Right ventricle myocardium superior (tissue), 1 donor: ENCODE results near the gene NDUFB7. TPM values are rescaled to one million over a fixed set of nuclear protein-coding genes. Genes with fewer than 3 reads are reported as not detected.
"Not testable (repeated sequence)": the region's sequence is repeated elsewhere in the genome, so short reads cannot be mapped to it uniquely, and the experiment has no call there.

Experiments used
- ATAC-seq: fragments of 200-7000 bp; cut with Tn5 transposase; one replicate; pipeline ENCODE4 v1.9.1; 2020; ENCODE audit warnings: mild to moderate bottlenecking; ENCODE audit not compliant: poor library complexity
- DNase-seq: peaks from one replicate; pipeline ENCODE4 v3.0.0-alpha.2; 2020
- intact Hi-C: fragments of 100-400 bp; cut with DNase I; formaldehyde crosslinking; loops from one replicate; pipeline ENCODE4 v1.11.2; 2022
- total RNA-seq: library from RNA; stranded (reverse); fragmentation: NEBNext Ultra II Directional; extraction: Animal tissue kit (Norgen Biotek cat#: 25700); gene quantifications from one replicate; pipeline ENCODE4 v1.2.1, GENCODE V29; 2021
- donor health status: DM: no; HTN: yes; CAD: no; lungs with severe emphysema.

The NDUFB7 gene
- total RNA-seq, 1 donor from 2014 or later = 533 TPM

DNA sequence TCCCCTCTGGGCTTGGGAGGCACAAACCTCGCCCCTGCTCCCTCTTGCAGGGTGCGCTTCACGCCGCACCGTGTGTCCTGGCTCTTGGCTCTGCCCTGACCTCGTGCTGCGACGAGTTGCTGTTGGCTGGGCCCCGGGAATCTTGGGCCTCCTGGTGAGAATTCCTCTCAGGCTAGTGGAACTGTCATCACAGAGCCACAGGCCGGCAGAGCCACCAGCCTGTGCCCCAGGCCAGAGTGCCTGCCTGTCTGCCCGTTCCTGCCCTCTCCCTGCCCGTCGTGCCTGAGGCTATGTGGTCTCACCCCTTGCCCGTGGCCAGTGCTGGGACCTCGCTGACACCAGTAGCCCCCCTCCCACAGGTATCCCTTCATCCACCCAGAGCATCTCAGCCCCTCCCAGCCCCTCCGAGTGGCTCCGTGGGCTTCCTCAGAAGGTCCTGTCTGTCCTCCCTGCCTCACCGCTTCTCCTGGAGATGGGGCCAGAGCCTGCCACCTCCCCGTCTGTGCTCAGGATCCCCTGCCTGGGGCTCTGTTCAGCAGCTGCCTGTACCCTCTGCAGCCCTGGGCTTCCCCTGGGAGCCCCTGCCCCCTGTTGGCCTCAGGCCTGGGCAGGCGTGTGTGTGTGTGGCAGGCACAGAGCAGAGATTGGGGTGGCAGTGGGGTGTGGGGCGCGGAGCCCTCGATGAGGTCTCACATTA lies 13.3 kb downstream of the NDUFB7 start:
- intact Hi-C loops = no loop called here
- ATAC-seq = no peak
- no peak for DNase-seq

DNA sequence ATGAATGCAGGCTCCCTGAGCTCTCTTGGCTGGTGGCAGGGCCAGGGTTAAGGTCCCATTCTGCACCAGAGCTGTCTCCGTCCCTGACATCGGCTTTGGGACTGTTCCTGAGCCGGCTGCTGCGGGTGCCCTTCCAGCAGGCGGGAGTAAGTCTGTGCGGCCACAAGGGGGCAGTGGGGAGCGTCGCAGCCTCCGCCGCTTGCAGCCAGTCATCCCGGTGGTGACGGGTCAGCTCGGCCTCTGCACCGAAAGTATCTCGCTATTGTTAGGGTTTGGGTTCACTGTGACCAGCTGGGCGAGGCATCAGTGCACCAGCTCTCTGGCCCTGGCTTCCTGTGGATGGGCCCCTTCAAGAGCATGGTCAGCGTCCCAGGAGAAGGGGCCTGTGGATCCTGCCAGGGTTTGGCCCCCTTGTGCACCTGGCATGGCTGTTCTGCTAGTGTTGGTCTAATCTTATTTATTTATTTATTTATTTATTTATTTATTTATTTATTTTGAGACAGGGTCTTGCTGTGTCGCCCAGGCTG lies 15.1 kb downstream of the NDUFB7 start:
- ATAC-seq (peak; percentile 59), DNase-seq (peak; percentile 86)
- intact Hi-C loops = no loop called here

DNA sequence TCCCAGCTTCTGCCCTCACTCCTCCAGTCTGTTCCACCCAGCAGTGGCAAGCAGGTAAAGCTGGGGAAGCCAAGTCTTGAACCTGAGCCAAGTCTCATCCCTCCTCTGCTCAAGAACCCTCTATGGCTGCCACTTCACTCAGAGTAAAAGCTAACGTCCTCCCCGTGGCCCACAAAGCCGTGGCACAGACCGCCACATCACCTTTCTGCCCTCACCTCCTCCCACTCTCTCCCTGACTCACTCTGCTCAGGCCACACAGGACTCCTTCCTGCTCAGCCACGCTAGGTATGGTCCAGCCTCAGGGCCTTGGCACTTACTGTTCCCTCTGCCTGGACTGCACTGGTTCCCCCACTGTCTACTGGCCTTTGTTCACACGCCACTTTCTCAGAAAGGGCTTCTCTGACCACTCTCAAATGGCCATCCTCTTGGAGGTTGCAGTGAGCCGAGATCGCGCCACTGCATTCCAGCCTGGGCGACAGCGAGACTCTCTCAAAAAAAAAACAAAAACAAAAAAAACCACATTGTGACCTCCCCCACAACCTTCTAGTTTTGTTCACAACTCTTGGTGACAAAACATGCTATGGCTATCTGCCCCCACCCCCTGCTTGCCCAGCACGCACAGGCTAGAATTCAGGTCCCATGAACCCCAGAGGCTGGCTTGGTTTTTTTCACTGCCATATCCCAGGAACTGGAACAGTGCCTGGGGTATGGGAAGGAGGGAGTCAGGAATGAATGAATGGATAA lies 15.8 kb downstream of the NDUFB7 start:
- intact Hi-C loops = no loop called here
- ATAC-seq (no peak), DNase-seq (no peak)

DNA sequence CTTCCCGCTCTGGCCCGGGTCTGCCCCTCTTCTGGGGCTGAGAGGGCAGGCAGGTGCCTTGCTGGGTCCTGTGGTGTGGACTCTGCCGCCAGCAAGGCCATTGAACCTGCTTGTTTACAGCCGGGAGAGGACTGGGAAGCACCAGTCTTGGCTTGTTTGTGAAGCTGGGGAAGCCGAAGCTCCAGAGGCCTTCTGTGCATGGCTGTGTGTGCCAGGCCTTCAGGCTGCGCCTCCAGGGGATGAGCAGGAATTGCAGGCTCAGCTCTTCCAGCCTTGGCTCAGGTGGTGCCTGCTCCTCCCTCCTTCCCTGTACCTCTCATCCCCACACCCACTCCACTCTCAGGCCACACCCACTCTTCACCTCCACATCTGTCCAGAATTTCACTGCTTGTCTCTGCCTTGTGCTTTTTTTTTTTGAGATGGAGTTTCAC lies 17.5 kb downstream of the NDUFB7 start:
- no peak for DNase-seq
- ATAC-seq = no peak
- intact Hi-C loops = no loop called here

DNA sequence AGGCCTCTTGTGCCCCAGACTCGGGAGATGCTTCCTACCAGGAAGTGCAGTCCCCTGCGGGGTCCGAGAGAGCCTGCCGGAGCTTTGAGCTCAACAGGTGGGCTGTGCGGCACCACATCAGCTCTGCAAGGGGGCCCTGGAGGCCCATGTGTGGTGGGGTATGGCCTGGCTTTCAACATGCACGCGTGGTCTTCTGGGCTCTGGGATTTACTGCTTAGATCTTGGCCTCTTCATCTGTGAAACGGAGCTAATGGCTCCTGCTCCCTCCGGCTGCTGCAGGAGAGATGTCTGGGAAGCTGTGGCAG lies 18.0 kb downstream of the NDUFB7 start:
- intact Hi-C loops = no loop called here
- DNase-seq = no peak
- no peak for ATAC-seq

DNA sequence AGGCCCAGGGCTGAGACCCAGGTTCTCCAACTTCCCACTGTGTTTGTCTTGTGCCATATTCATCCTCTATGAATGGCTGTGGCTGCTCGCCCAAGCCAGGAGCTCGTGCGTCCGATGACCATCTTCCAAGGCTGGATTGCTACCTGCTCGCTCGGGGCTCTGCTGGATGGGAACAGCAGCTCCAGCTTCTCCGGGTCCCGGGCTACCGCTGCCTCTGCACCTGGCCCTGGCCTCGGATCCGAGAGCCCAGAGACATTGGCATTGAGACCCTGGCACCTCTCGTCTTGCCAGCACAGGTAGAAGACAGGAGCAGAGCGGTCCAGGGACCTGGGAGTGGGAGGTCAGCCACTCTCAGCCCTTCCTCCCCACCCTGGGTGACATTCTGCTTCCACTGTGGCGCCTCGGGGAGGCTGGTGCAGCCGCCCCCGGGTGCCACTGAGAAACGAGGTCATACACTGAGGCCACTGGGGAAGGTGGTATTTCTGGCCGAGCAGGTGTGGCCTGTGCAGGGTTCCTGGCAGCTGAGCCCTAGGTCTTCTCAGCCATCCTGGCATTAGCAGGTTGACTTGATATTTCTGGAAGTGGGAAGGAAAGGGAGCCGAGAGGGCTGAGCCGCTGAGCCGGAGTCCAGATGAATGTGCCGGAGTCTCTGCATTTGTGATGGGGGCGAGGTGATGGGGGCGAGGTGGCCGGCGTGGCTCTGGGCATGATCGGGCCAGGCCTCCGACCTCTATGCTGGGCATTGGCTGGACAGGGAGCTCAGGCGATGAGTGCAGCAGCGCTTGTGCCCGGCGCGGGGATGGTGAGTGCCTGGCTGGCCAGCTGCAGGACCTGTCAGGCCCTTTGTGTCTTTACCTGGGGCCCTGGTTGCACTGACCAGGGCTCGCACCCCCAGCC lies 18.6 kb downstream of the NDUFB7 start:
- ATAC-seq = no peak

DNA sequence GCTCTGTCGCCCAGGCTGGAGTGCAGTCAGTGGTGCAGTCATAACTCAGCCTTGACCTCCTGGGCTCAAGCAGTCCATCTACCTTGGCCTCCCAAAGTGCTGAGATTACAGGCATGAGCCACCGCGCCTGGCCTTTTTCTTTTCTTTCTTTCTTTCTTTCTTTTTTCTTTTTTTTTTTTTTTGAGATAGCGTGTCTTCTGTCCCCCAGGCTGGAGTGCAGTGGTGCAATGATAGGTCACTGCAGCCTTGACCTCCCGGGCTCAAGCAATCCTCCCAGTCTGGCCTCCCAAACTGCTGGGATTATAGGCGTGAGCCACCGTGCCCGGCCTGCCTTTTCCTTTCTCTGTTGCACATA lies 19.9 kb downstream of the NDUFB7 start:
- ATAC-seq, intact Hi-C loops, DNase-seq: not testable (repeated sequence)

More for the DNA sequence above, 18.6 kb downstream of the NDUFB7 start:
- intact Hi-C loops = no loop called here
- no peak for DNase-seq

DNA sequence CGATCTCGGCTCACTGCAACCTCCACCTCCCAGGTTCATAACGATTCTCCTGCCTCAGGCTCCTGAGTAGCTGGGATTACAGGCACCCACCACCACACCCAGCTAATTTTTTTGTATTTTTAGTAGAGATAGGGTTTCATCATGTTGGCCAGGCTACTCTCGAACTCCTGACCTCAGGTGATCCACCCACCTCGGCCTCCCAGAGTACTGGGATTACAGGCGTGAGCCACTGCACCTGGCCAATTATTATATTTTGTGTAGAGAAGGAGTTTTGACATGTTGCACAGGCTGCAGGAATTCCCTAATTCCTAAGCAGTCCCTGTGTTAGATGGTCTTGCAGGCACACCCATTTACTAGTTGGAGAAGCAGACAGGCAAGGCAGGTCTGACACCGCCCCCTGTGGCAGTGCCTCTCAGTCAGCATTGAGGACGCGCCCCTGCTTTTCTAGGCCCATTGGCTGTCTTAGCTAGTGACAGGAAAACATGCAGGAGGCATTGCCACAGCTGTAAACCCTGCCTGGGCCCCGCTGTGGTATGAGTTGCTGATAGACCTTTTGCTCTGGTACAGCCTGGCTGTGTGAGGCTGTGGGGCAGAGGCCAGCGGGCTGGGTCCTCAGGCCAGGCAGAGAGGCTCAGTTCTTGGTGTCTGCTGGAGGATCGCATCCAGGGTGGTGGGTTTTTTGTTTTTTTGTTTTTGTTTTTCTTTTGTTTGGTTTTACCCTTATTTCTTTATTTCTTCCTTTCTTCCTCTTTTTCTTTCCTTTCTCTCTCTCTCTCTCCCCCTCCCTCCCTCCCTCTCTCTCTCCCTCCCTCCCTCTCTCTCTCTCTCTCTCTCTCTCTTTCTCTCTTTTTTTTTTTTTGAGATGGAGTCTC lies 20.5 kb downstream of the NDUFB7 start:
- peak; percentile 76 for ATAC-seq
- peak; percentile 79 for DNase-seq
- intact Hi-C loops = not testable (repeated sequence)

DNA sequence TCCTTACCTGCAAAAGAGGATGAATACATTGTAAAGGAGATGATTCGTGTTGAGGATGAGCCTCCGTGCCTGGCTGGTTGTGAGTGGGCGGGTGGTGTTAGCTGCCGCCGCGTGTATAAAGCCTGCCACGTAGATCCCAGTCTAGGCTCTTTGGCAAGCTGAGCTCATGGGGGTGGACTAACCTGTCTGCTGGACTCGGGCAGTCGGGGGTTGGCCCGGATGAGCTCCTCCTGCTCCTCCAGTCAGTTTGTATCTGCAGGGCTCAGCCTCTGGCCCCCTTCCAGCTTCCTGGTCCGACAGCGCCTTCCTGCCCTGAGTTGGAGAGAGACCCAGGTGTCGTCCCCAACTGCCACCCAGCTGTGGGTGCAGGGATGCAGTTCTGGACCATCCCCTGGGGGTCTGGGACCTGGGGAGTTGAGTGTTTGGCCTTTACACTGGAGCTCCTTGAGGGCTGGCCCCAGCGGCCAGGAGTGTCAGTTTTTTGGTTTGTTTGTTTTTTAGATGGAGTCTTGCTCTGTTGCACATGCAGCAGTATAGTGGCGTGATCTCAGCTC lies 21.6 kb downstream of the NDUFB7 start:
- intact Hi-C loops = no loop called here
- DNase-seq (no peak), ATAC-seq (no peak)

DNA sequence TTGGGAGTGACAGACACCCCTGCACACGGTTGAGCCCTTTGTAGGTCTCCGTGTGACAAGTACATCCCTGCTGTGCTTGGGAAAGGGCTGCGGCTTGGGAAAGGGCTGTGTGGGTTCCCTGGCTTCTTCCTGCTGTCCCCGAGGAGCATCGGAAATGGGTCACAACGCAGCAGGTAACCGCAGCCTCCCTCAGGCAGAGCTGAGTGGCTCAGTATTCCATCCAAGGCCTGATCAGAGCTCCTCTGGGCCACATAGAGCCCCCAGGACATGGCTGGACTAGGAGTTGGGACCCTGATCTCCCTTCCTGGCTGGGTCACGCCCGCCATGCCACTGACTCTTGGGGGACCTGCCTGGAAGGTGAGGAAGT lies 26.2 kb downstream of the NDUFB7 start:
- ATAC-seq (no peak), DNase-seq (no peak)
- intact Hi-C loops = no loop called here

DNA sequence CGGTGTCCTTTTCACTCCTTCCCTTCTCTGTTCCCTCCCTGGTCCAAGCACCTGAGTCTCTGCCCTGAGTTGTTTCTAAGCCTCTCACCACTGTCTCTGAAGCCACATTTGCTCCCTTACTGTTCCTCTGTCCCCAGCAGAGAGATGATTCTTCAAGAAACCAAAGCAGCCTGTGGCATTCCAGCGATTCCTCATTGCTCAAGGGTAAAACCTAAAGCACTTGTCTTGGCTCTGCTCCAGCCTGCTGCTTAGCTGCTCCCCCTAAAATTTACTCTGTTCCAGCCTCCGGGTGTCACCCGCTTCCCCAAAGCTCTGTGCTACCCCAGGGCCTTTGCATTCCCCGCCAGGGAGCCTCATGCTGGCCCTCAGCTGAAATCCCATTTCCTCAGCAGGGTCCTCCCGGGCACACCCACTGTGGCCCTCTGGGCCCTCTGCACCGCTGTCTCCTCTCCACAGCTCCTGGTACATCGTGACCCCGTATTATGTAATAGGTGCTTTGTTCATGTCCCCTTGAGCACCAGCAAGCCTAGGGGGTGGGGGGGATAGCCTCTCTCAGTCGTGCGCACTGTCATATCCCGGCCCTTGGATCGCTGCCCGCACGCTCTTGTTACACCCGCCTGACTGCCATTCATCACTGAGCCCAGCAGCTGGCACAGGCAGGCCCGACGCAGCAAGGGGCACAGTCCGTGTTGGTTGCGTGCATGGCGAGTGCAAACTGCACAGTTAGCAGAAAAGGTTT lies 26.7 kb downstream of the NDUFB7 start:
- intact Hi-C loops = no loop called here
- DNase-seq = peak; percentile 83
- peak; percentile 89 for ATAC-seq

DNA sequence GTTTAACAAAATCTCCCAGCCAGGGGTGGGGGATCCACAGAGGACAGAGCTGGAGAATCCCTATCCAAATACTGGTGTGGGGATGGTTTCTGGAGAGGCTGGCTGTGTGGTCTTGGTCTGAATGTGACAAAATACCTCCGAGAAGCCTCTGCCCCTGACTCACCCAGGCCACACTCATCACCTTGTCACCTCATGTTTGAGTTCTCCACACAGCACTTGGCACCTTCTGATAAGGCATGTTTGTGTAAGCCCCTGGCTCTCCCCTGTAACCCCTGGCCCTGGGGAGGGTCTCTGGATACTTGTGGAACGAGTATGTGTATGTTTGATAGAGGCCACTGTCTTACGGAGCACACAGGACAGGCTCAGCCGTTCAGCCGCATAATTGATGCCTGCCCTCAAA lies 27.8 kb downstream of the NDUFB7 start:
- ATAC-seq (no peak), DNase-seq (no peak)
- intact Hi-C loops = no loop called here

DNA sequence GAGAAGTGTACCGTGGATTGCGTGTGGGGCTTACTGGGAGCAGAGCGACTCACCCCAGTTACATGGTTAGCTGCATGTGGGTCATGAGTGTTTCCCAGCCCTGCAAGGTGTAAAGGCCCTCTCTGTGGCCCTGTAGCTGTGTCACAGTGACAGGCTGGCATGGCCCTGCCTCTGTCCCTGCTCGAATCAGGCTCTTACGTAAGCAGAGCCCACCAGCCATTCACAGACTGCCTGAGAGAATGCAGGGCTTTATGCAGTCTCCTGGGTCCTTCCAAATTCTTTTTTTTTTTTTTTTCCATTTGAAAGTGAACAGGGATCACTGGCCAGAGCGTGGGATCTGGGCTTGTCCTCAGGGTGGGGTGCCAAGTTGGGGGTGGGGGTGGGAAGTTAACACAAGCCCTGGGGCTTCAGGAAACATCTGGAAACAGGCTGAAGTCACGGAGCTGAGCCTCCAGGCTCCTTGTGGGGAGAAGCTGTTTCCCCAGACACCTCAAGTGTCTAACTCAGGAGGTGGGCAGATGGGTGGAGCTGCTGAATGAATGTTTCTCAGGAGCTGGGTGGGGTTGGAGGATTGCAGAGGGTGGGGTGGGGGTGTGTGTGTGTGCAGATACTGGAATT lies 29.0 kb downstream of the NDUFB7 start:
- DNase-seq = no peak
- peak; percentile 14 for ATAC-seq
- intact Hi-C loops = no loop called here

DNA sequence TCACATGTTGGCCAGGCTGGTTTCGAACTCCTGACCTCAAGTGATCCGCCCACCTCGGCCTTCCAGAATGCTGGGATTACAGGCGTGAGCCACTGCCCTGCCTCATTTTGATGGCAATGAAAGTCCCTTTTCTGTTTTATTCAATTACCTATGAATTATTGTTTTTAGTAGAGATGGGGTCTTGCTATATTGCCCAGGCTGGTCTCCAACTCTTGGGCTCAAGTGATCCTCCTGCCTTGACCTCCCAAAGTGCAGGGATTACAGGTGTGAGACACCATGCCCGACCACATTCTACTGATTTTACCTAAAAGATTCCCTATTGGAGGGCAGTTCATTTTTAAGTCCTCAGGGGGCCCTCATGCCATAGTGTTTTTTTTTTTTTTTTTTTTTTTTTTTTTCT lies 29.9 kb downstream of the NDUFB7 start:
- ATAC-seq, DNase-seq, intact Hi-C loops: not testable (repeated sequence)

DNA sequence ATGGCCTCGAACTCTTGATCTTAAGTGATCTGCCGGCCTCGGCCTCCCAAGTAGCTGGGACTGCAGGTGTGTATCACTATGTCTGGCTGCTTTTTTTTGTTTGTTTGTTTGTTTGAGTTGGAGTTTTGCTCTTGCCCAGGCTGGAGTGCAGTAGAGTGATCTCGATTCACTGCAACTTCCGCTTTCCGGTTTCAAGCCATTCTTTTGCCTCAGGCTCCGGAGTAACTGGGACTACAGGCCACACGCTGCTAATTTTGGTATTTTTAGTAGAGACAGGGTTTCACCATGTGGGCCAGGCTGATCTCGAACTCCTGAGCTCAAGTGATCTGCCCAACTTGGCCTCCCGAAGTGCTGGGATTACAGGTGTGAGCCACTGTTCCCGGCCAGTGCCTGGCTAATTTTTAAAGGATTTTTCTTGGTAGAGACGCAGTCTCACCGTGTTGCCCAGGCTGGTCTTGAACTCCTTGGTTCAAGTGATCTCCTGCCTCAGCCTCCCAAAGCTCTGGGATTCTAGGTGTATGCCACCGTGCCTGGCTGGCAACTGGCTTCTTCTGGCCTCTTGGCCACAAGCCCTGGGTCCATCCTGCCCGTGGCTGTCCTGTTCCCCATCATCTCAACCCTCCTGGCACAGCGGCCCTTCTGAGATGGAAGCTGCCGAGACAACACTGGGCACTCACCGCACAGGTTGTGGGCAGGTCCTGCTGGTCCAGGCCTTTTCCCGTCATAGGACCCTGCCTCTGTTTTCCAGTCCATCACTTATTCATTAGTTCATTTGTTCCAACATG lies 30.9 kb downstream of the NDUFB7 start:
- no peak for ATAC-seq

DNA sequence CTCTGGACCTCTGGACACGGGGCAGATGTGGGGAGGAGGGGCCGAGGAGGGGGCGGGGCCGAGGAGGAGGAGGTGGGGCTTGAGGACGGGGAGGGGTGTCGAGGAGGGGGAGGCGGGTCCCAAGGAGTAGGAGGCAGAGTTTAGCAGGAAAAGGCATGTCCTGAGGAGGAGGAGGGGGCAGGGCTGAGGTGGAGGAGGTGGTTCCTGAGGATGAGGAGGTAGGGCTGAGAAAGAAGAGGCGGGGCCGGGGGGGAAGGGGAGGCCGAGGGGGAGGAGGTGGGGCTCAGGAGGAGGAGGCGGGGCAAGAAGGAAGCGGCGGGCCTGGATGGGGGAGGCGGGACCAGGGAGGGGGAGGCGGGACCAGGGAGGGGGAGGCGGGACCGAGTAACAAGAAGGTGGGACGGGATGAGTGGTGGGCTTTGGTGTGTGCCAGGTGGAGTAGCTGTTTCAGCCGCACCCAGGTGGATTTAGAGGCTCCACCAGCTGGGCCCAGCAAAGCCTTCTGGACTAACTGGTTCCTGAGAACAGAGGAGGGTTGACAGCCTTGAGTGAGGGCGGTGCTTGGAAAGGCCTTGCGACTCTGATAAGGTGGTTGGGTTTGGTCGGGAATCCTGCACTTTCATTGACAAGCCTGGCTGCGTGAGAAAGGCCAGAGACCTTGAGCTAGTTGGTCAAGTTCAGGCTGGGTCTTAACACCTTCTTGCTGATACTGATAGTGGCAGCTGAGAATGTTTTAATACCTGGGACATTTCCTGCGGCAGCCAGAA lies 34.8 kb downstream of the NDUFB7 start:
- DNase-seq (peak; percentile 79), ATAC-seq (peak; percentile 71)
- intact Hi-C loops = no loop called here

More for the DNA sequence above, 30.9 kb downstream of the NDUFB7 start:
- intact Hi-C loops = no loop called here
- DNase-seq = no peak
